Activated CD4-positive, alpha-beta T cell treated with anti-CD3 and anti-CD28 coated beads for 4 hours (primary cell): Measurements from ENCODE around the gene SLC6A17.

ENCODE experiments used
- DNase-seq, 2 donors: peaks; one replicate each; pipeline ENCODE4 v3.0.0-alpha.2; 2020

The SLC6A17 gene

GRCh38 chr1:110136911-110137310 lies 13.4 kb upstream of the SLC6A17 start:
- no peak for DNase-seq

DNA sequence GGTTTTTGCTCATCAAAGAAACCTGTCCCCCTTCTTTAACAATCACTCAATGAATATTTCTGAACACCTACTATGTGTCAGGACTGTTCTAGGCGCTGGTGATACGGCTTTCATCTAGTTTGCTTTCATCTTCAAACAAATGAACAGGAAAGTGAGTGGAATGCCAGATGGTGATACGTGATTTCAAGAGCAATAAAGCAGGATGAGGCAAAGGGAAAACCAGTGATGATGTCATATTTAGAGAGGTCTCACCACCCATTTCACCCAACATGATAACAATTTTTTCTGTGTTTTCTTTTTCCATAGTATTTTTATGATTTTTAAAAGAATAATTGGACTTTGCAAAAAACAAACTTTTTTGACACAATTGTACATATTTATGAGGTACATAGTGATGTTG lies 11.3 kb upstream of the SLC6A17 start:
- no peak for DNase-seq

- DNase-seq, result no peak
Measured at GRCh38 chr1:110144366-110144765, 5.9 kb upstream of the SLC6A17 start.

DNA sequence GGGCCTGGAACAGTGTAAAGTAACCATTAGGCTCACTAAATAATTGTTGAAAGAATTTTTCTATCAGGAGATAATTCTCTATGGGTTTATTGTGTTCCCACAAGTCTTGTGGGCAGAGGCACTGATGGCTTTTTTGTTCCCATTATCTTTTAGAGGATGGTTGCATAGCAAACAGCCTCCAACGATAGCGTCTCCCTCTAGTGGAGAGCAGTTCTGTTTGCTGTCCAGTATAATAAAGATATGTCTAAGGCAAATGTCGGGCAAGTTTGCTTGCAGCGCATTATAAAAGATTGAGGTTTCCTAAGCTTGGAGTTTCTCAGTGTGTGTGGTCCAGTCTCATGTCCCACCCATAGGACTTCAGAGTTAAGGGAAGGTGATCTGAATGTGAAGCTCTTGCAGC lies 1.3 kb upstream of the SLC6A17 start:
- no peak for DNase-seq

GRCh38 chr1:110151175-110151669 lies 928 bp downstream of the SLC6A17 start:
- no peak for DNase-seq

DNA sequence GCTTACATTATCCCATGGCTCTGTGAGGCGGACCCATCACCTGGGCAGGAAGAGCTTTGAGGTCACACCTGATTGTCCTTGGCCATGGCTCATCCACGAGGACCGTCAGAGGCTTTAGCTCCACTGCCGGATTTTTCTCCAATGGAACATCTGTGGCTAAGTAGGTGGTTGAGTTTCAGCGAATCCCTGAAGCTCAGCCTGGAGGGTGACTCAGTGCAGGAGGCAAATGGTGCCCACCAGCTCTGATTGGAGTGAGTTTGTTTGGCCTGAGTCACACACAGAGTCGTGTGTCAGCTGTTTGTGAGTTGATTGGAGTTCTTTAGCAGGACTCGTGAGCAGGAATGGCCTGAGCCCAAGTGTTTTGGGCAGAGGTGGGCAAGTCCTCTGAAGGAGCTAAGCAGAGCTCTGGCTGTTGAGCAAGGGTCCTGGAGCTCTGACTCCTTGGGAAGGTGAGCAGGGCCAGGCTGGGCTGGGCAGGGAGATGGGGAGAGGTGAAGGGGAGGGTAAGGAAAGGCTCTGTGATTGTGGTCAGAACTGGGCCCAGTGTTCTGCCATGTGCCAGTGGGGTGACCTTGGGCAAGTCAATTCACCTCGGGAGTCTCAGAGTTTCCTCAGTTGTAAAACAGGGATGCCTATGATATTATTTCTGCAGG lies 2.0 kb downstream of the SLC6A17 start:
- DNase-seq, result no peak

- no peak for DNase-seq
Measured at GRCh38 chr1:110153407-110153950, 3.2 kb downstream of the SLC6A17 start.

DNA sequence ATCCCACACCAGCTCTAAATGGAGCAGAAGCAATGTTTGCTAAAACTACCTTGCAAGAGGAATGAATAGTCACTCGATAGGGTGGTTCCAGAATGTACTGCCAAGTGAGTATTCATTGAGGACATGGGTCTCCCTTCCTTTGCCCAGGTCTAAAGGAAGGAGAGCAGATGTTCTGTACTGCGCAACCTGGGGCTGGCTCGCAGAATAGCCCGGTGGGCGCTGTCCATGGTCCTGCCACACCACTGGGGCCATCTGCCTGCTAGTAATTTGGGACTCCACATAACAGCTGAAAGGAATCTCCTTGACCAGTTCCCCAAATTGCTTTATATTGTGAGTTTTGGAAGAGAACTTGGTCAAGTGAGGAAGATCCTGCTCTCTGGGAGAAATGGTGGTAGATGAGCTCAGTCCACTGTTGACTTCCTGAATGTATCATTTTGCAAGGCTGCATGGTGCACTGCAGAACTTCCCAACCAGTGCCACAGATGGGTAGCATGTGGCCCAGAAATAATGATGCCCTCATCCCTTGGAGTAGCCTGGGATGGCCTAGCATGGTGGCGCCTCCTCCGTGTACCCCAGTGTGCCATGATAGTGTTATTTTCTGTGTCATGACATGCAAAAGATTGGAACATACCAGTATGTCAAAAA lies 5.7 kb downstream of the SLC6A17 start:
- peak in 1 of 2 donors; percentile 15 for DNase-seq

- DNase-seq, result no peak
Measured at GRCh38 chr1:110158261-110158660, 8.0 kb downstream of the SLC6A17 start.

DNA sequence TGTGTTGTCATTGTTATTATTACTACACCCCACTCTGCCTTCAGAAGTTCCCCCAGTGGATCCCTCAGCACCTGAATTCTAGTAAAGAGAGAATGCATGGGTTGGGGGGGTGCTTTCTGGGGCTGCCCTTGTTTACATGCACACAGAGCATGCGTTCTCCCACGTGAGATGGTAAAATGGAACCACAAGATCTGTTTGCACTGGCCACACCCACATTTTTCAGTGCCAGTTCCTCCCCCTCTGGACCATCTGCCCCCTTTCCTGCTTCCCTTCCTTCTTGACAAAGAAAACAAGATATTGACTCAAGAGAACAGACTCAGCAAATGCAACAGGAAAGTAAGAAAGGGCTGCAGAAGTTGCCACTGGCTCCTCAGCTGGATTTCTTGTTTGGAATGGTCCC lies 8.9 kb downstream of the SLC6A17 start:
- DNase-seq, result no peak

GRCh38 chr1:110160538-110161100 lies 10.3 kb downstream of the SLC6A17 start:
- no peak for DNase-seq

GRCh38 chr1:110161165-110161564 lies 10.9 kb downstream of the SLC6A17 start:
- no peak for DNase-seq

- DNase-seq, result no peak
Measured at GRCh38 chr1:110161849-110162248, 11.6 kb downstream of the SLC6A17 start.

- DNase-seq, result no peak
Measured at GRCh38 chr1:110163591-110163990, 13.3 kb downstream of the SLC6A17 start.

DNA sequence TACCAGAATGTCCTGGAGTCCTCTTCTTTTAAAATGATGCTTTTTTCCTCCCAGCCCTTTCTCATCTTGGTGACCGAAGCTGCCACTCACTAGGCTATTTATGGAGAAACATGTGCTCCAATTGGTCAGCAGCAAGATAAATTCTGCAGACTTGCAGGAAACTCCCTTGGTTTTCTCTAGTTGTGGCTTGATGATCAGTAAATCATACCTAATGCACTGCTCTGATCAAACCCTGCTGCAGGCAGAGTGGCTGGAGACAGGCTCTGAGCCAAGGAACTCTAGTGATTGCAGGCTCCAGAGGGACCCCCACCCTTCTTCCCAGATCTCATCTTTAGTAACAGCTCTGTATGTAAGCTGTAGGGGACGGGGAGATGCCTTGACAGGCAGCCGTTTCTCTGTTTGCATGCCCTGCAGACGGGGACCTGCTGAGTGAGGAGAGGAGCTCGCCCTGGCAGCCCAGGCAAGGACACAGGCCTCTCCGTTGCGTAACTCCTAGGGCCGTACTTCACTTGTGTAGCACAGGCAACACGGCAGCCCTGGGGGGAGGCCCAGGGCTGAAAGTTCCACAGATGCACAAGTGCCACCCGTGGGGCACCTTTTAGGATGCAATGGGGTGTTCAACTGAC lies 14.5 kb downstream of the SLC6A17 start:
- DNase-seq, result no peak

GRCh38 chr1:110165761-110166231 lies 15.5 kb downstream of the SLC6A17 start:
- no peak for DNase-seq

DNA sequence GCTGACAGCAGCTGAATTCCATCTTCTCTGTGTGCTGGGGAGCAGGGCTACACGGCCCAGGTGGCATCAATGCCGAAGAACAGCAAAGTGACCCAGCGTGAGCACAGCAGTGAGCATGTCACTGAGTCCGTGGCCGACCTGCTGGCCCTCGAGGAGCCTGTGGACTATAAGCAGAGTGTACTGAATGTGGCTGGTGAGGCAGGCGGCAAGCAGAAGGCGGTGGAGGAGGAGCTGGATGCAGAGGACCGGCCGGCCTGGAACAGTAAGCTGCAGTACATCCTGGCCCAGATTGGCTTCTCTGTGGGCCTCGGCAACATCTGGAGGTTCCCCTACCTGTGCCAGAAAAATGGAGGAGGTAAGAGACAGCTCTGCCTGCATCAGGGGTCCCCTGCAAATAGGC lies 16.6 kb downstream of the SLC6A17 start:
- DNase-seq, result no peak

DNA sequence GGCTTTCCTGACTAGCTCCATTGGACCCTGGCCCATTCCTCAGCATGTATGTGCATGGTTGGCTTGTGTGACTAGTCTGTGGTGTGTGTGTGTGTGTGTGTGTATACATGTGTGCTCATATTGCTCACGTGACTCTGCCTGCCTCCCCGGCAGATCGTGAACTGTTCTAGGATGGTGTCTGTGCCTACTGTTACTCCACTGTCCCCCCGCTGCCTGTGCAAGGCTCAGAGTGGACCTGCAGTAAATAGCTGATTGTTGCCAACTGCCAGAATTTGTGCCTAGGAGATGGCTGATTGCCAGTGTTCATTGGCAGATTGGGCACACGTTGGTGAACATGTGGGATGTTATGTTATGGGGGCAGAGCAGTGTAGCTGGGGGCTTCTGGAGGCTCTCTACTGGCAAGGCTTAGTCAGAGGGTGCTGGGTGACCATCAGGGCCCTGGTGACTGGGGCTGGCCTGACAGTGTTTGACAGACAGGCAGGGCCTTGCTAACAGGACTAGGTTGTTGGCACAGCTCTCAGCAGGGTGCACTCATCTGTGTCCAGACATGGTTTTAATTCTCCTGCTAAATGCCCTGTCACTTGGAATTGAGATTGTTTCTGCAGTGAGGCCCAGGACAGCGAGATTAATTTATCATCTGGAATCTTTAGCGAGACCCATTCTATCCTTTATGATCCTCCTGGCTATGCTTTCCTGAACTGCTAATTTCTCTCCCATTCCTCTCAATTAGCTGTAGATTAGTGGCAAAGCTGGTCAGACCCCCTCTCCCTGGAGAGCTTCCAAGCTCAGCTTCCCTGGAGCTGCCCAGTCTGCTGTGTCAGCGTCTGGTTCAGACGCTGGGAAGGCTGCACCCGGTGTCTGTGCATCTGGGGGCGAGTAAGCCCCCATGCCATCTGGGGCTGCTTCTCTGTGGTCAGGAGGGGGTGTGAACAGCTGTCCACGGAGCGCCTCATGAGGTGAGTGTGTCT lies 20.8 kb downstream of the SLC6A17 start:
- DNase-seq, result no peak

GRCh38 chr1:110172001-110172400 lies 21.7 kb downstream of the SLC6A17 start:
- no peak for DNase-seq

DNA sequence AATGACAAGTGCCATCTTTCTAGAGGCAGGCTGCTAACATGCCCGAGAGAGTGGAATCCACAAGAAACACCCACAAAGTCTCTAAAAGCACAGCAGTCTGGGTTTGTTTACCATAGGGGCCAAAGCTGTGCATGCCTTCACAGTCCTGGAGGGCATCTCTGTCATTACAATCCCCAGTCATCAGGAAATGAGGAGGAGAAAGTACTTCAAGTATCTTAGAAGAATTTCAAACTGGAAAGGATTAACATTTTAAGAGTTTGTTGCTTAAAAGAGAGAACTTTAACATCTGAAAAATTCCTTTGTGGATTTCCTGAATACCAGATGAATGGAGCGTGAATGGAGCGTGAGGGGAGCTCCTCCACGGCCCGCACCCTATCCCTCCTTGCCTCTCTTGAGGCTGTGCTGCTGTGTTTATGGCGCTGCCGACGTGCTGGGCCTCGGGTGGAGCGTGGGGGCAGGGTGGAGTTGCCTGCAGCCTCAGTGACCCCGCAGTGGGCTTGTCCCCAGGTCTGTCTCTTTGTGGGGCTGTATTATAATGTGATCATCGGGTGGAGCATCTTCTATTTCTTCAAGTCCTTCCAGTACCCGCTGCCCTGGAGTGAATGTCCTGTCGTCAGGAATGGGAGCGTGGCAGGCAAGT lies 23.3 kb downstream of the SLC6A17 start:
- no peak for DNase-seq

DNA sequence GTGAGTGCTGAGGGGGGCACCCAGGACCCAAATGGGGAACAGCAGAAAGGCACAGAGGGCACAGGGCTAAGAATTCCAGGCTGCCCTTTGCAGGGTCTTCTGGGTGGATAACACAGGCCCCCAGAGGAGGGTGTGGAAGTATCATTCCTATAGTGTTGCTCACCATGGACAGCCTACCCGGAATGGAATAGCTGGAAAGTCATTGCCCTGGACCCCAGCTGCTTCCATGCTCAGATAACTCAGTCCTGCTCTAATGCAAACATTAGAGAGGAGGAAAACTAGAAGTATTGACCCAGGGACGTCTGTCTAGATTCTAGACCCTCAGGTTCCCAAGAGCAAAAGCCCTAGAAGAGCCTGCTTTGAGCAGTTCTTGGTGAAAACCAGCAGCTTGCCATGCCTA lies 24.7 kb downstream of the SLC6A17 start:
- no peak for DNase-seq
